Raji (cell line): ENCODE results near the gene RPSA.

Experiments
- POLR2A ChIP-seq: IDR thresholded peaks from 2 replicates; pipeline ENCODE4 v1.6.1; 2011; ENCODE audit warnings: low read depth, low read length, control low read depth; ENCODE audit not compliant: insufficient read depth

The RPSA gene

GRCh38 chr3:39384665-39385000 lies 21.9 kb upstream of the RPSA start:
- no peak for TF ChIP-seq POLR2A

GRCh38 chr3:39385456-39386090 lies 20.9 kb upstream of the RPSA start:
- no peak for TF ChIP-seq POLR2A

GRCh38 chr3:39386318-39386717 lies 20.2 kb upstream of the RPSA start:
- TF ChIP-seq POLR2A = no peak

- TF ChIP-seq POLR2A = no peak
These were observed 19.0 kb upstream of the RPSA start for GRCh38 chr3:39387411-39387975.

GRCh38 chr3:39388153-39388552 lies 18.4 kb upstream of the RPSA start:
- TF ChIP-seq POLR2A = no peak

GRCh38 chr3:39388741-39389248 lies 17.7 kb upstream of the RPSA start:
- no peak for TF ChIP-seq POLR2A

- TF ChIP-seq POLR2A = no peak
These were observed 16.3 kb upstream of the RPSA start for GRCh38 chr3:39390181-39390580.

- no peak for TF ChIP-seq POLR2A
These were observed 9.8 kb upstream of the RPSA start for GRCh38 chr3:39396690-39397089.

GRCh38 chr3:39398700-39399099 lies 7.8 kb upstream of the RPSA start:
- TF ChIP-seq POLR2A = no peak

GRCh38 chr3:39401983-39402382 lies 4.5 kb upstream of the RPSA start:
- TF ChIP-seq POLR2A = no peak

GRCh38 chr3:39404943-39405686 lies 1.4 kb upstream of the RPSA start:
- no peak for TF ChIP-seq POLR2A

GRCh38 chr3:39405687-39406367 lies 693 bp upstream of the RPSA start:
- TF ChIP-seq POLR2A = no peak

- no peak for TF ChIP-seq POLR2A
These were observed 724 bp downstream of the RPSA start for GRCh38 chr3:39407259-39407629.

- no peak for TF ChIP-seq POLR2A
These were observed 1.4 kb downstream of the RPSA start for GRCh38 chr3:39407773-39408492.

- no peak for TF ChIP-seq POLR2A
These were observed 2.2 kb downstream of the RPSA start for GRCh38 chr3:39408493-39409372.
